H1 (cell line): ENCODE data around the gene NPHP4. TPM values are rescaled to one million over a fixed set of nuclear protein-coding genes. Genes with fewer than 3 reads are reported as not detected.

Experiments
- CTCF ChIA-PET: fragments of 300-600 bp; sonication (Branson Sonifier 250); formaldehyde crosslinking; loops from one replicate; lab custom pipeline; 2021; ENCODE audit not compliant: partially characterized antibody; lab: Charles Lee
- POLR2A ChIA-PET: fragments of 300-600 bp; sonication (Branson Sonifier 250); formaldehyde crosslinking; loops from one replicate; lab custom pipeline; 2021; ENCODE audit warnings: inconsistent platforms; ENCODE audit not compliant: partially characterized antibody; lab: Charles Lee
- DNase-seq, 2 experiments: peaks; one replicate each; pipeline versions ENCODE4 v3.0.0 to v3.0.0-alpha.2; 2010 to 2022; ENCODE audit warnings: low spot score in 2 of 2, low read depth in 1 of 2, mixed read lengths in 1 of 2
- FAIRE-seq: peaks from 2 replicates; lab custom pipeline; 2011; peaks lifted over from hg19 to GRCh38; lab: Jason Lieb, UNC
- H2AFZ ChIP-seq: 2 replicates; pipeline ENCODE4 v1.8.1; 2012; ENCODE audit warnings: low read length, inconsistent platforms
- H2AK5ac ChIP-seq: 2 replicates; pipeline ENCODE4 v1.6.1; 2013; ENCODE audit warnings: low read depth, low read length
- H2BK120ac ChIP-seq: replicated peaks from 2 replicates; pipeline ENCODE3; 2013; ENCODE audit warnings: low read depth, low read length, inconsistent platforms
- H2BK12ac ChIP-seq: 2 replicates; pipeline ENCODE4 v1.6.1; 2013; ENCODE audit warnings: low read depth, low read length
- H2BK15ac ChIP-seq: 2 replicates; pipeline ENCODE4 v1.6.1; 2013; ENCODE audit warnings: low read length
- H2BK20ac ChIP-seq: 2 replicates; pipeline ENCODE4 v1.6.1; 2013; ENCODE audit warnings: low read length
- H2BK5ac ChIP-seq: 2 replicates; pipeline ENCODE4 v1.6.1; 2013; ENCODE audit warnings: low read depth, low read length
- H3K14ac ChIP-seq: 2 replicates; pipeline ENCODE4 v1.6.1; 2013; ENCODE audit warnings: inconsistent platforms; ENCODE audit not compliant: insufficient read length
- H3K18ac ChIP-seq: 2 replicates; pipeline ENCODE4 v1.6.1; 2013; ENCODE audit warnings: low read length; ENCODE audit errors: extremely low read depth
- H3K23ac ChIP-seq: 2 replicates; pipeline ENCODE4 v1.6.1; 2013; ENCODE audit warnings: inconsistent platforms; ENCODE audit not compliant: insufficient read length
- H3K23me2 ChIP-seq: 2 replicates; pipeline ENCODE4 v1.6.1; 2013; ENCODE audit warnings: low read depth, low read length
- H3K27ac ChIP-seq: 2 replicates; pipeline ENCODE4 v1.6.1; 2011; ENCODE audit warnings: low read depth, low read length, inconsistent platforms
- H3K27me3 ChIP-seq, 4 experiments: replicated peaks in 1 of 4; 1 replicate in 1 of 4; 2 replicates in 3 of 4; pipeline versions ENCODE4 v1.6.1 to v1.8.1; 2011 to 2013; ENCODE audit warnings: low read length in 3 of 4, mild to moderate bottlenecking in 3 of 4, inconsistent platforms in 2 of 4, mixed read lengths in 2 of 4, moderate library complexity in 1 of 4; ENCODE audit not compliant: control insufficient read depth in 3 of 4, insufficient read depth in 3 of 4; ENCODE audit errors: extremely low read depth in 1 of 4
- H3K36me3 ChIP-seq, 4 experiments: 2 replicates each; pipeline versions ENCODE4 v1.6.1 to v1.8.1; 2011 to 2013; ENCODE audit warnings: mild to moderate bottlenecking in 4 of 4, low read length in 3 of 4, moderate library complexity in 2 of 4, control low read depth in 1 of 4, inconsistent platforms in 1 of 4; ENCODE audit not compliant: insufficient read depth in 4 of 4, control insufficient read depth in 2 of 4
- H3K4ac ChIP-seq: replicated peaks from 2 replicates; pipeline ENCODE3; 2013; ENCODE audit warnings: low read length, low read depth, mixed read lengths, inconsistent platforms; ENCODE audit not compliant: insufficient read length
- H3K4me1 ChIP-seq, 4 experiments: replicated peaks in 1 of 4; 1 replicate in 1 of 4; 2 replicates in 3 of 4; pipeline versions ENCODE4 v1.6.1 to v1.8.1; 2011 to 2013; ENCODE audit warnings: low read length in 3 of 4, inconsistent platforms in 2 of 4, mixed read lengths in 1 of 4; ENCODE audit not compliant: insufficient read depth in 4 of 4, control insufficient read depth in 3 of 4
- H3K4me2 ChIP-seq, 2 experiments: 2 replicates each; pipeline versions ENCODE4 v1.6.1 to v1.8.1; 2011 to 2013; ENCODE audit warnings: low read depth in 2 of 2, low read length in 2 of 2, control low read depth in 1 of 2, inconsistent platforms in 1 of 2, mild to moderate bottlenecking in 1 of 2; ENCODE audit not compliant: insufficient read depth in 1 of 2
- H3K4me3 ChIP-seq, 4 experiments: fragments of 200-600, 300-600 bp in 1 of 4; sonication (generic), shearing (Covaris generic), sonication (Bioruptor Twin) in 1 of 4; 2 replicates each; pipeline versions ENCODE4 v1.5.1 to v1.8.1; 2011 to 2016; ENCODE audit warnings: low read length in 4 of 4, low read depth in 3 of 4, control low read depth in 2 of 4, inconsistent platforms in 2 of 4, mild to moderate bottlenecking in 2 of 4, mixed read lengths in 1 of 4, moderate library complexity in 1 of 4; ENCODE audit not compliant: insufficient read depth in 2 of 4; ENCODE audit errors: extremely low read depth in 1 of 4
- H3K56ac ChIP-seq: replicated peaks from 2 replicates; pipeline ENCODE3; 2013; ENCODE audit warnings: low read depth, mild to moderate bottlenecking, mixed read lengths, low read length, inconsistent platforms; ENCODE audit not compliant: insufficient read length
- H3K79me1 ChIP-seq: 2 replicates; pipeline ENCODE4 v1.6.1; 2013; ENCODE audit warnings: low read depth, low read length, control low read depth
- H3K79me2 ChIP-seq, 2 experiments: 2 replicates each; pipeline versions ENCODE4 v1.6.1 to v1.8.1; 2012 to 2013; ENCODE audit warnings: low read length in 2 of 2, mild to moderate bottlenecking in 2 of 2, inconsistent platforms in 1 of 2; ENCODE audit not compliant: insufficient read depth in 2 of 2, control insufficient read depth in 1 of 2
- H3K9ac ChIP-seq, 4 experiments: replicated peaks in 1 of 4; 1 replicate in 1 of 4; 2 replicates in 3 of 4; pipeline versions ENCODE4 v1.6.1 to v1.8.1; 2011 to 2013; ENCODE audit warnings: low read depth in 3 of 4, low read length in 3 of 4, control low read depth in 2 of 4, mild to moderate bottlenecking in 2 of 4, moderate library complexity in 2 of 4, inconsistent platforms in 1 of 4; ENCODE audit errors: extremely low read depth in 1 of 4
- H3K9me3 ChIP-seq, 2 experiments: 2 replicates each; pipeline versions ENCODE4 v1.6.1 to v1.8.1; 2012 to 2013; ENCODE audit warnings: mild to moderate bottlenecking in 2 of 2, moderate library complexity in 2 of 2, control low read depth in 1 of 2, inconsistent platforms in 1 of 2, low read depth in 1 of 2, low read length in 1 of 2, mixed read lengths in 1 of 2; ENCODE audit not compliant: insufficient read depth in 2 of 2
- H4K20me1 ChIP-seq, 2 experiments: replicated peaks in 1 of 2; 2 replicates each; pipeline versions ENCODE3 to v1.8.1; 2011 to 2013; ENCODE audit warnings: inconsistent platforms in 2 of 2, low read length in 2 of 2, mild to moderate bottlenecking in 1 of 2; ENCODE audit not compliant: insufficient read depth in 2 of 2, control insufficient read depth in 1 of 2
- H4K5ac ChIP-seq: 2 replicates; pipeline ENCODE4 v1.6.1; 2013; ENCODE audit warnings: low read length, low read depth, mixed read lengths, inconsistent platforms; ENCODE audit not compliant: insufficient read length
- H4K8ac ChIP-seq: 2 replicates; pipeline ENCODE4 v1.8.0; 2013; ENCODE audit warnings: mild to moderate bottlenecking, moderate library complexity, low read length, inconsistent platforms; ENCODE audit not compliant: insufficient read depth; ENCODE audit errors: extremely low read depth
- H4K91ac ChIP-seq: replicated peaks from 2 replicates; pipeline ENCODE3; 2013; ENCODE audit warnings: low read length, mixed read lengths, inconsistent platforms; ENCODE audit not compliant: insufficient read length
- CEBPB ChIP-seq: IDR thresholded peaks from 2 replicates; pipeline ENCODE4 v1.6.1; 2012; ENCODE audit warnings: low read depth, low read length
- RFX5 ChIP-seq: IDR thresholded peaks from 2 replicates; pipeline ENCODE4 v1.6.1; 2011; ENCODE audit warnings: low read depth, low read length, improper control_type of control experiment, borderline replicate concordance
- WGBS, 2 experiments: shearing (Covaris generic) in 1 of 2; methylation state at CpG; one replicate each; pipeline versions ENCODE4 v1.1.6 to v1.1.7; 2013 to 2015; ENCODE audit warnings: low lambda C conversion rate in 2 of 2, mixed read lengths in 2 of 2, inconsistent platforms in 1 of 2, low coverage in 1 of 2, missing lambda C conversion rate in 1 of 2; ENCODE audit not compliant: insufficient replicate concordance in 2 of 2, insufficient coverage in 1 of 2, insufficient read length in 1 of 2; ENCODE audit errors: extremely low coverage in 1 of 2, missing lambda C conversion rate in 1 of 2; 5-methylcytosine and 5-hydroxymethylcytosine counted together
- polyA plus RNA-seq, 7 experiments: library from polyadenylated mRNA; depleted of rRNA in 3 of 7; stranded (reverse) in 5 of 7; unstranded in 2 of 7; fragments of >200 nt in 5 of 7; fragments of 200-250 nt in 2 of 7; gene quantifications; 1 replicate in 5 of 7; 2 replicates in 1 of 7; 4 replicates in 1 of 7; pipeline versions ENCODE4 v1.2.1 to v1.2.3, GENCODE V29; 2011 to 2013; ENCODE audit warnings: missing spikeins in 2 of 7, mixed read lengths in 2 of 7
- total RNA-seq: library from RNA; stranded (reverse); fragmentation: NEBNext Ultra II Directional; extraction: Animal tissue kit (Norgen Biotek cat#: 25700); gene quantifications from 2 replicates; pipeline ENCODE4 v1.2.1, GENCODE V29; 2021

The NPHP4 gene
- total and polyA plus RNA-seq, 2 of the 8 experiments (the other 6 are each of a cell fraction or from before 2014, with no cell fraction given), result 5.8 to 14.0 TPM

DNA sequence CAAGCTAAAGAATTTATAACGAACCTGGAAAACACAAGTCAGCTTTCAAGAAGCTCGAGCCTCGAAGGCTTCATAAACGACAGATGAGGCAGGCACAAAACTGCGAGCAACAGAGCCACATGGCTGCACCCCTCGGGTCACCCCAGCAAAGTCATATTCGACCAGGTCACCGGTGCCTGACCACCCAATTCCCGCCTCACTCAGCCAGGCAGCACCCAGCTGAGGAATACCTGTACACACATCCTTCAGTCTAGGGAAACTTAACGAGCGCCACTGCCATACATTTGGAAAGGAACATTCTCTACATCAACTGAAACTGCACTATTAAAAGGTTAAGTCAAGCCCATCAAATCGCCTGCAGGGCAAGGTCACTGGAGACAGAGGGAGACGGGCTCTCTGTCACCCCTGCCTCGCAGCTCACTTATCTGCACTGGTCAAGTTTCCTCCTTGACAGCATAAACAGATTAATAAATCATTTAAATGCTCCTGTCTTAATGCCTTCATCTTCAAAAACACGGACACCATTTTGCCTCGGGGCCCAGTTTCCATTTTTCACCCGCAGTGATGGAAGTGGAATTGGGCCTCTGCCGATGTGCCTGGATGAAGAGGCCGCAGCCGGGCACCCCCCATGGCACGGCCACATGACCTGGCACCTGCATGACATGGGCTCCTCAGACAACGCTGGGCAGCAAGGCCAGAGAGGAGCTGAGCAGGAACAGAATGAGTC, 20.6 kb downstream of the NPHP4 start:
- peaks cover 0 to 3% (median 0%) of the 10 kb centered on the region in 4 experiments; a peak in 1 of 8 replicates for H3K36me3 ChIP-seq
- no peak overlapping the region for H3K23ac ChIP-seq
- no peak overlapping the region for H2AK5ac ChIP-seq
- H3K79me1 ChIP-seq, result peaks cover 5% of the 10 kb centered on the region
- H3K27me3 ChIP-seq, result no peaks in the 10 kb centered on the region
- ChIA-PET CTCF (interaction anchor here (0.9 to 2.3 kb wide), 6 partner anchors 9 to 82 kb away, joined by 3 to 9 read pairs (median 4); no protein-coding TSS in a partner anchor), POLR2A (no interaction called here)
- H3K9ac ChIP-seq, result no peak overlapping the region
- H3K14ac ChIP-seq, result no peak overlapping the region
- TF ChIP-seq CEBPB (no peak), RFX5 (no peak)
- no peaks in the 10 kb centered on the region for H3K23me2 ChIP-seq
- H2BK20ac ChIP-seq, result no peak overlapping the region
- H3K27ac ChIP-seq, result no peak overlapping the region
- 90% methylated on average over 22 of the region's 22 CpGs; no CpG with 5 or more reads in 1 of the 2 experiments for WGBS, 2 experiments
- DNase-seq (no peak), FAIRE-seq (no peak)
- H3K4me2 ChIP-seq, result no peak overlapping the region
- no peak overlapping the region for H2BK12ac ChIP-seq
- H4K91ac ChIP-seq, result no peak overlapping the region
- H3K79me2 ChIP-seq, result no peaks in the 10 kb centered on the region
- H4K5ac ChIP-seq, result no peak overlapping the region
- H2AFZ ChIP-seq, result no peak overlapping the region
- no peak overlapping the region for H3K4ac ChIP-seq
- no peak overlapping the region for H2BK15ac ChIP-seq
- no peak overlapping the region for H3K18ac ChIP-seq
- no peak overlapping the region; the same call in none of the 2 replicates for H4K8ac ChIP-seq
- no peak overlapping the region for H2BK120ac ChIP-seq
- no peak overlapping the region for H3K56ac ChIP-seq
- H2BK5ac ChIP-seq, result no peak overlapping the region
- H4K20me1 ChIP-seq, result peaks cover 0 to 2% of the 10 kb centered on the region in 2 experiments
- peaks cover 0 to 1% (median 0%) of the 10 kb centered on the region in 4 experiments; a peak in 1 of 7 replicates for H3K4me1 ChIP-seq
- no peak overlapping the region for H3K4me3 ChIP-seq
- H3K9me3 ChIP-seq, result no peaks in the 10 kb centered on the region
